ENCODE measurements around the gene CLIC1.

Gene CLIC1

DNA sequence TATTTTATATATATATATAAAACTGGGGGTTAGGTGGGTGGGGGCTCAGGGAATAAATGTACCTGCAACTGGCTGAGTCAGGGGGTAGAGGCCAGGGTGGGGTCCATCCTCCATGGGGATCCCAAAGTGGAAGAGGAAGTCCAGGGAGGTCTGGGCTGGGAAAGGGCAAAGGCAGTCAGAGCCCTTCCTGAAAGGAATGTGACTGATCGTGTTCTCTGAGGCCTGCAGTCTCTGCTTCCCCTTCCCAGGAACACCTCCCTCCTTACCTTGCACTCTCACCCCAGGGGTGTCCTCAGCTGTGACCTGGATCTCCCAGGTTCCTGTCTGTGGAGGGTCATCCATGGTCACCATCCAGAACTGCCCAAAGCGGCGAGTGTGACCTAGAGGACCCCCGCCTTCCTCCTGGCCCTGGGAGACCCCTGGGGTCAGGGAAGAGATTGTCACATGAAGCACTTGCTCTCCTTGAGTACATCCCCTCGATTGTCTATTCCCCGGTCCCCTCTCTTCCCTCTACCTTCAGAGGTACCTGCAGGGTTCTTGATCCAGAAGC is 30.8 kb upstream of the CLIC1 start:
- Histone ChIP-seq H3K27ac (ENCODE audit: low read length) (no peak overlapping the region), H3K27me3 (ENCODE audit: control insufficient read depth in 1 of 2, insufficient read depth in 2 of 2, low read length in 2 of 2) (peaks cover 3 to 9% of the 10 kb centered on the region in 2 donors), H3K9me3 (ENCODE audit: control insufficient read depth in 2 of 2, low read length in 2 of 2) (no peaks in the 10 kb centered on the region), H3K36me3 (ENCODE audit: control insufficient read depth in 2 of 2, insufficient read depth in 2 of 2, low read length in 2 of 2) (no peaks in the 10 kb centered on the region), H3K4me1 (ENCODE audit: control insufficient read depth, insufficient read depth, low read length) (peaks cover 6% of the 10 kb centered on the region), H3K9ac (ENCODE audit: low read length in 2 of 2) (no peak overlapping the region), H3K4me3 (ENCODE audit: low read length in 2 of 2) (no peak overlapping the region)

DNA sequence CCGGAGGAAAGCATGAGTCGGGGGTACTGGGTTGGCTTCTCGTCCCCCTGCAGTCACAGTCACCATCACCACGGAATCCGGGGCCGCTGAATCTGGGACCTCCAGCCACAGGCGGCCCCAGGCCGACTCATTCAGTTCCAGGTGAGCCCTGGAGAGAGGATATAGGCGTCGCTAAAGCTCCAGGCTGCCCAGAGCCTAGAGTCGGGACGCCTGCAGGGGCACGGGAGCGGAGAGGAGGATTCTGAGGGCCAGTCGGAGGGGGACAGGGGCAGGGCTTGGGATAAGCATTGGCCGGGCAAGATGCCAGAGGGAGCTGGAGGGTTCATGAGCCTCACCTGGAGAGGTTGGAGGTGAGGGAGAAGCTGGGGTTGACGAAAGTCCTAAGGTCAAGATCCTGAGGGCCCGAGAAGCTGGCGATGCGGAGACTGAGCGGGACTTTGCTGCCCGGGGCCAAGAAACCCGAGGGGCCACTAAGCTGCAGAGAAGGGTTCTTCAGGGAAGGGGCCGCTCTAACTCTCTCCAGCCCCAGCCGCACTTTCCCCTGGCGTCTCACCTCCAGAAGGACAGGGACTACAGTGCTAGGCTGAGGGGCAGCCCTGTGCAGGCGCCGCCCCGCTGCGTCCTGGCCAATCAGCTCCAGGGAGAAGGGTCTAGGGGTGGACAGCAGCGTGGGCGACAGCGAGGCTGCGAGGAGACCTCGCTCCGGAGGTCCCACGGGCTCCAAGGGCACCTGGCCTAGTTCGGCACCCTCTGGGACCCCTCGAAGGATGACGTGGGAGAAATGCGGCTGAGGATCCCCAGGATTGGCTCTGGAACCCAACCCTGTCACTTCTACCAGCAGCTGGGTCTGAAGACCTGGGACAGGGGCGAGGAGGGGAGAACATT is 29.8 kb upstream of the CLIC1 start:
- H3K9ac ChIP-seq (ENCODE audit: low read length in 2 of 2): no peak overlapping the region
- no peak overlapping the region for H3K27ac ChIP-seq (ENCODE audit: low read length)
- H3K9me3 ChIP-seq (ENCODE audit: control insufficient read depth in 2 of 2, low read length in 2 of 2): no peaks in the 10 kb centered on the region
- peaks cover 3 to 9% of the 10 kb centered on the region in 2 donors for H3K27me3 ChIP-seq (ENCODE audit: control insufficient read depth in 1 of 2, insufficient read depth in 2 of 2, low read length in 2 of 2)
- no peaks in the 10 kb centered on the region for H3K36me3 ChIP-seq (ENCODE audit: control insufficient read depth in 2 of 2, insufficient read depth in 2 of 2, low read length in 2 of 2)
- peaks cover 6% of the 10 kb centered on the region for H3K4me1 ChIP-seq (ENCODE audit: control insufficient read depth, insufficient read depth, low read length)
- peak overlapping the region in 1 of 2 donors; percentile 54 for H3K4me3 ChIP-seq (ENCODE audit: low read length in 2 of 2)

DNA sequence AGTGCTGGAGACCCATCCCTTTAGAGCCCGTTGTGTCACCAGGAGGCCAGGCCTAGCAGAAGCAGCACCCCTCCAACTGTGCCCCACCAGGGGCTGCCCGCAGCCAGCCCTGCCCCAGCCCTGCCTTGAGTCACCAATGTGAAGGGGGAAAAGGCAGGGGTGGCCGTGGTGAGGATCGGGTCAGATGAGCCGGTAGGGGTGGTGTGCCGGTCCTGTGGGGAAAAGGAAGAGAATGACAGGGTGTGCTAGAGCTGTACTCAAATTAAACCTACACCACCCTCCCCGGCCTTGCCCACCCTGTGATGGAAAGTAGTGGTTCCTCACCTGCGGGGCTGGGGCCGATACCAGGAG is 29.2 kb upstream of the CLIC1 start:
- Histone ChIP-seq H3K27ac (ENCODE audit: low read length) (no peak overlapping the region), H3K4me1 (ENCODE audit: control insufficient read depth, insufficient read depth, low read length) (peaks cover 6% of the 10 kb centered on the region), H3K9ac (ENCODE audit: low read length in 2 of 2) (no peak overlapping the region), H3K36me3 (ENCODE audit: control insufficient read depth in 2 of 2, insufficient read depth in 2 of 2, low read length in 2 of 2) (no peaks in the 10 kb centered on the region), H3K27me3 (ENCODE audit: control insufficient read depth in 1 of 2, insufficient read depth in 2 of 2, low read length in 2 of 2) (peaks cover 3 to 9% of the 10 kb centered on the region in 2 donors), H3K4me3 (ENCODE audit: low read length in 2 of 2) (no peak overlapping the region), H3K9me3 (ENCODE audit: control insufficient read depth in 2 of 2, low read length in 2 of 2) (no peaks in the 10 kb centered on the region)

DNA sequence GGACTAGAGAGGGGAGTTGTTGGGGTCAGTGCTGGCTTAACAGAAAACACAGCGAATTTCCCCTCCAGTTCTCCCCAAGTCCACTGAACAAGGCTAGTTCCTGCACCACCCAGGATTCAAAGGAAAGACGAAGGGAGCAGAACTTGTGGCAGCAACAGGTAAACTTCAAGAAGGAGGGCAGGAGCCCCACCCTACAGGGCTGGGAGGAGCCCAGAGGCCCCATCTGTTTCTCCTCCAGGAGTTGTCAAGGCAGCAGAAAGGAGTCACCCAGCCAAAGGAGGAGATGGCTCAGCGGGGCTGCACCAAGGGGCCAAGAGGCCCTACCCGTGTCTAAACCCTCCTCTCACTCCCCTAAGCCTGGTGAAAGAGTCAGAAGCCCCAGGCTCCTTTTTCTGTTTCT is 27.9 kb upstream of the CLIC1 start:
- no peaks in the 10 kb centered on the region for H3K36me3 ChIP-seq (ENCODE audit: control insufficient read depth in 2 of 2, insufficient read depth in 2 of 2, low read length in 2 of 2)
- H3K9me3 ChIP-seq (ENCODE audit: control insufficient read depth in 2 of 2, low read length in 2 of 2): no peaks in the 10 kb centered on the region
- H3K4me3 ChIP-seq (ENCODE audit: low read length in 2 of 2): no peak overlapping the region
- H3K27me3 ChIP-seq (ENCODE audit: control insufficient read depth in 1 of 2, insufficient read depth in 2 of 2, low read length in 2 of 2): peaks cover 3 to 9% of the 10 kb centered on the region in 2 donors
- H3K9ac ChIP-seq (ENCODE audit: low read length in 2 of 2): no peak overlapping the region
- peaks cover 6% of the 10 kb centered on the region for H3K4me1 ChIP-seq (ENCODE audit: control insufficient read depth, insufficient read depth, low read length)
- H3K27ac ChIP-seq (ENCODE audit: low read length): no peak overlapping the region

DNA sequence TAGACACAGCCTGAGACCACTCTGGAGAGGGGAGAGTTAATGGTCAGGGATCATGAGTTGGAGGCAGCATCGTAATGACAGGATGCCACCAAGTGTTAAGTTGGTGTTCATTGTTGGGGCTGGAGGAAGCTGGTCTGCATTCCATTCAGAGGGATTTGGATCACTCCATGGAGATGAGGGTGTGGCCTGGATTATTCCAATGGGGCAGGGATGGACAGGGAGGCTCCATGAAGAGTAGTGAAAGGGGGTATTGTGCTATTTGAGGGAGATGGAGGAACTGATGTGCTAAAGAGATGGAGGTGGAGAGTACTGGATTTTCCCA is 27.2 kb upstream of the CLIC1 start:
- no peak overlapping the region for H3K9ac ChIP-seq (ENCODE audit: low read length in 2 of 2)
- peaks cover 0 to 2% of the 10 kb centered on the region in 2 donors for H3K36me3 ChIP-seq (ENCODE audit: control insufficient read depth in 2 of 2, insufficient read depth in 2 of 2, low read length in 2 of 2)
- H3K4me1 ChIP-seq (ENCODE audit: control insufficient read depth, insufficient read depth, low read length): peaks cover 6% of the 10 kb centered on the region
- no peak overlapping the region for H3K4me3 ChIP-seq (ENCODE audit: low read length in 2 of 2)
- H3K27ac ChIP-seq (ENCODE audit: low read length): no peak overlapping the region
- H3K27me3 ChIP-seq (ENCODE audit: control insufficient read depth in 1 of 2, insufficient read depth in 2 of 2, low read length in 2 of 2): peaks cover 3 to 9% of the 10 kb centered on the region in 2 donors
- no peaks in the 10 kb centered on the region for H3K9me3 ChIP-seq (ENCODE audit: control insufficient read depth in 2 of 2, low read length in 2 of 2)

DNA sequence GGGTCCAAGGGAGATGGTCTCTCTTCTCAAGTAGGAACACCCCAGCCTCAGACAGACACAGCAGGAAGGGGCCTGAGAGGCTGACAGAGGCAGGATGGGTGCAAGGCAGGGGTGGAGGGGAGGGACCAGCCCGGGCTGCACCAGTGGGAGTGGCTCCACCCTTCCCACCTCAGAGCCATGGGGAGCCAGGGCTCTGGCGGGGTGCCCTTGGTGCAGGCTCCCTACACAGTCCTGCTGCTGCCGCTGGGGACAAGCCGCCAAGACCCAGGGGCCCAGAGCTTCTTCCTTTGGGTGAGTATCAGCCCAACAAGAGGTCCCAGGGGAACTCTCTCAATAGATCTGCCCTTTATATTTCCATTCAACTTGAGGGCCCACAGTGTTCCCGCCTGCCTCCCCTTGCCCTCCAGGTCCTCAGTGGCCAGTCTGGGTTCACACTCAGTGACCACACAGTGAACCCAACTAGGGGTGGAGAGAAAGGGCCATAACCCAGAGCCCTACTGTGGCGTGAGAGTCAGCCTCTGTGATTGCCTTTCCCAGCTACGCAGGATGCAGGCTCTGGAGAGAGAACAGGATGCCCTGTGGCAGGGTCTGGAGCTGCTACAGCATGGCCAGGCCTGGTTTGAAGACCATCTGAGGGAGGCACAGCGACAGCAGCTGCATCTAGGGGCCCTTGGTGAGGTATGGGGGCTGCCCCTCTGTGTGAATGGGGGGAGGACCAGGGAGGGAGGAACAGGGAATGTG is 26.7 kb upstream of the CLIC1 start:
- Histone ChIP-seq H3K27ac (ENCODE audit: low read length) (no peak overlapping the region), H3K36me3 (ENCODE audit: control insufficient read depth in 2 of 2, insufficient read depth in 2 of 2, low read length in 2 of 2) (peaks cover 0 to 4% of the 10 kb centered on the region in 2 donors), H3K9me3 (ENCODE audit: control insufficient read depth in 2 of 2, low read length in 2 of 2) (no peaks in the 10 kb centered on the region), H3K4me3 (ENCODE audit: low read length in 2 of 2) (no peak overlapping the region), H3K4me1 (ENCODE audit: control insufficient read depth, insufficient read depth, low read length) (peaks cover 6% of the 10 kb centered on the region), H3K9ac (ENCODE audit: low read length in 2 of 2) (no peak overlapping the region), H3K27me3 (ENCODE audit: control insufficient read depth in 1 of 2, insufficient read depth in 2 of 2, low read length in 2 of 2) (peaks cover 3 to 9% of the 10 kb centered on the region in 2 donors)

DNA sequence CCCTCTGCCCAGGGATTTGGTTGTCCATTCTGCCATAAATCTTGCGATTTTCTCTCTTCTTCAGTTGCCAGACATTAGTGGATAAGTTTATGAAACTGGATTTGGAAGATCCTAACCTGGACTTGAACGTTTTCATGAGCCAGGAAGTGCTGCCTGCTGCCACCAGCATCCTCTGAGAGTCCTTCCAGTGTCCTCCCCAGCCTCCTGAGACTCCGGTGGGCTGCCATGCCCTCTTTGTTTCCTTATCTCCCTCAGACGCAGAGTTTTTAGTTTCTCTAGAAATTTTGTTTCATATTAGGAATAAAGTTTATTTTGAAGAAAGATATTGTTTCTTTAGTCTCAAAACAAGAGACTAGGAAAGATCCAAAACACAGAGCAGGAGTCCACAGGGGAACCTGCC is 26.0 kb upstream of the CLIC1 start, which contains the start of gene SAPCD1:
SAPCD1 (plus strand) TSS at position 301 of the 400 bp plus-strand sequence. CDS start 399 bp downstream, outside the sequence.
- H3K9me3 ChIP-seq (ENCODE audit: control insufficient read depth in 2 of 2, low read length in 2 of 2): no peaks in the 10 kb centered on the region
- peaks cover 6% of the 10 kb centered on the region for H3K4me1 ChIP-seq (ENCODE audit: control insufficient read depth, insufficient read depth, low read length)
- peaks cover 3 to 9% of the 10 kb centered on the region in 2 donors for H3K27me3 ChIP-seq (ENCODE audit: control insufficient read depth in 1 of 2, insufficient read depth in 2 of 2, low read length in 2 of 2)
- H3K9ac ChIP-seq (ENCODE audit: low read length in 2 of 2): no peak within 1 kb of the TSS
- peaks cover 0 to 4% of the 10 kb centered on the region in 2 donors for H3K36me3 ChIP-seq (ENCODE audit: control insufficient read depth in 2 of 2, insufficient read depth in 2 of 2, low read length in 2 of 2)
- H3K27ac ChIP-seq (ENCODE audit: low read length): no peak within 1 kb of the TSS
- H3K4me3 ChIP-seq (ENCODE audit: low read length in 2 of 2): no peak within 1 kb of the TSS

DNA sequence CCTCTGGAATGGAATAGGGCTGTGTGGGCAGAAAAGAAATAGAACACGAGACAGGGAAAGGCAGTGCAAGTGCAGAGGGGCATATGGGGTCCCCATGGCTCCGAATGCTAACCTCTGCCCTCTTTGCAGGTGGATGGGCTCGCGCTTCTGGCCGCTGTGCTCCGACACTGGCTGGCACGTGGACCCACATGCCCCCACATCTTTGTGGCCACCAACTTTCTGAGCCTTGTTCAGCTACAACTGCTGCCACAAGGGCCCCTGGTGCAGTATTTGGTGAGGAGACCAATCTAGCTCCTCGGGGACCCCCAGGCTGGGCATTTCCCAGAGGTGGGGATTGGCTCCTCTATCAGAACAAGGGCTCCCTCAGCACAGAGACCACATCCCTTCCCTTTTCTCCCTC is 25.0 kb upstream of the CLIC1 start:
- no peaks in the 10 kb centered on the region for H3K9me3 ChIP-seq (ENCODE audit: control insufficient read depth in 2 of 2, low read length in 2 of 2)
- peaks cover 4% of the 10 kb centered on the region for H3K4me1 ChIP-seq (ENCODE audit: control insufficient read depth, insufficient read depth, low read length)
- H3K27me3 ChIP-seq (ENCODE audit: control insufficient read depth in 1 of 2, insufficient read depth in 2 of 2, low read length in 2 of 2): peaks cover 0 to 5% of the 10 kb centered on the region in 2 donors
- no peak overlapping the region for H3K9ac ChIP-seq (ENCODE audit: low read length in 2 of 2)
- peaks cover 0 to 4% of the 10 kb centered on the region in 2 donors for H3K36me3 ChIP-seq (ENCODE audit: control insufficient read depth in 2 of 2, insufficient read depth in 2 of 2, low read length in 2 of 2)
- no peak overlapping the region for H3K4me3 ChIP-seq (ENCODE audit: low read length in 2 of 2)
- H3K27ac ChIP-seq (ENCODE audit: low read length): no peak overlapping the region

DNA sequence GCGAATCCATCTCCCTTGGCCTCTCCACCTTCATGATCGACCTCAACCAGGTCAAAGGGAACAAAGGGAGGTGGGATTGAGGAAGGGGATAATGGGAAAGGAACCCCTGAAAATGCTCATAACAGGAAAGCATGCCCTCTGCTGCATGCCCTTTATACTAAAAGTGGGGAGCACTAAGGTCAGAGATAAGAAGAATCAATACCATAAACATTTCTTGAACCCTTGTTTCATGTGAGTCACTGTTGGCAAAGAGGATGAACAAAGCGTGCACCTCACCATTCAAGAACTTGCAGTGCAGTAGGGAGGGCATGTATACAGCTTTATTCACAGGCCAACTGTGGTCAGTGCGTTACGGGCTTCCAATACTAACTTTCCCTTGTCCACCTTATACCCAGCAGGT is 24.5 kb upstream of the CLIC1 start:
- Histone ChIP-seq H3K36me3 (ENCODE audit: control insufficient read depth in 2 of 2, insufficient read depth in 2 of 2, low read length in 2 of 2) (peaks cover 0 to 4% of the 10 kb centered on the region in 2 donors), H3K27ac (ENCODE audit: low read length) (no peak overlapping the region), H3K9ac (ENCODE audit: low read length in 2 of 2) (no peak overlapping the region), H3K27me3 (ENCODE audit: control insufficient read depth in 1 of 2, insufficient read depth in 2 of 2, low read length in 2 of 2) (peaks cover 0 to under 1% of the 10 kb centered on the region in 2 donors), H3K9me3 (ENCODE audit: control insufficient read depth in 2 of 2, low read length in 2 of 2) (no peaks in the 10 kb centered on the region), H3K4me3 (ENCODE audit: low read length in 2 of 2) (no peak overlapping the region), H3K4me1 (ENCODE audit: control insufficient read depth, insufficient read depth, low read length) (no peaks in the 10 kb centered on the region)

DNA sequence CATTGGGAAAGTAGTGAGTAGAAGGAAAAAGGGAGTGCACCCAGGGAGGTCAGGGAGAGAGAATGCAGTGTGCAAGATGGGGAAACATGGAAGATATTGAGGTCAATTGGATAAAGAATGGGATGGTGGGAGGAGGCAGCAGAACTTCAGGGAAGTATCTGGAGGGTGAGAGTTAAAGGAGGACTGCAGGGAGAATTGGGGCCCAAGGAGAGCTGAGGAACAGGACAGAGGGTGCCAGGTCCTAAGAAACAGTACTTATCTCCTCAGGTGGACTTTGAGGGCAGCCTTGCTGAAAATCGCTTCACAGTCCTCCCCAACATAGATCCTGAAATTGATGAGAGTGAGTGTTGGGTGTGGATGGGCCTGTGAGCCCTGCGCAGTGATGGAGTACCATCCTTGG is 22.0 kb upstream of the CLIC1 start:
- Histone ChIP-seq H3K27ac (ENCODE audit: low read length) (no peak overlapping the region), H3K4me3 (ENCODE audit: low read length in 2 of 2) (no peak overlapping the region), H3K27me3 (ENCODE audit: control insufficient read depth in 1 of 2, insufficient read depth in 2 of 2, low read length in 2 of 2) (no peaks in the 10 kb centered on the region), H3K36me3 (ENCODE audit: control insufficient read depth in 2 of 2, insufficient read depth in 2 of 2, low read length in 2 of 2) (peaks cover 0 to 4% of the 10 kb centered on the region in 2 donors), H3K4me1 (ENCODE audit: control insufficient read depth, insufficient read depth, low read length) (no peaks in the 10 kb centered on the region), H3K9ac (ENCODE audit: low read length in 2 of 2) (no peak overlapping the region), H3K9me3 (ENCODE audit: control insufficient read depth in 2 of 2, low read length in 2 of 2) (no peaks in the 10 kb centered on the region)

Data from stomach smooth muscle (tissue), 2 donors.